Left ventricle myocardium inferior (tissue), 1 donor: ENCODE measurements around the gene APBA1. TPM values are rescaled to one million over a fixed set of nuclear protein-coding genes. Genes with fewer than 3 reads are reported as not detected.

Experiments used
- DNase-seq: peaks from one replicate; pipeline ENCODE4 v3.0.0-alpha.2; 2020
- H3K27ac ChIP-seq: fragments of 200-600 bp; replicated peaks from 2 replicates; pipeline ENCODE4 v1.8.0; 2021
- H3K27me3 ChIP-seq: fragments of 200-600 bp; 2 replicates; pipeline ENCODE4 v1.8.0; 2021; ENCODE audit warnings: low read depth
- H3K36me3 ChIP-seq: fragments of 200-600 bp; 2 replicates; pipeline ENCODE4 v1.8.0; 2021
- H3K4me1 ChIP-seq: fragments of 200-600 bp; 2 replicates; pipeline ENCODE4 v1.8.0; 2021
- H3K4me3 ChIP-seq: fragments of 200-600 bp; 2 replicates; pipeline ENCODE4 v1.8.0; 2021; ENCODE audit warnings: mild to moderate bottlenecking, moderate library complexity
- H3K9me3 ChIP-seq: fragments of 200-600 bp; replicated peaks from 2 replicates; pipeline ENCODE4 v1.8.0; 2021
- CTCF ChIP-seq: fragments of 200-600 bp; IDR thresholded peaks from 2 replicates; pipeline ENCODE4 v1.8.0; 2021; ENCODE audit warnings: antibody characterized with exemption, mild to moderate bottlenecking, borderline replicate concordance
- intact Hi-C: fragments of 100-400 bp; cut with micrococcal nuclease; formaldehyde crosslinking; loops from one replicate; pipeline ENCODE4 v1.11.0; 2022
- total RNA-seq: library from RNA; stranded (reverse); fragmentation: NEBNext Ultra II Directional; extraction: Animal tissue kit (Norgen Biotek cat#: 25700); gene quantifications from one replicate; pipeline ENCODE4 v1.2.1, GENCODE V29; 2021
- donor health status: DM: no; HTN: yes; CAD: no; lungs with severe emphysema.

The APBA1 gene
- total RNA-seq, 1 donor from 2014 or later: 3.0 TPM

DNA sequence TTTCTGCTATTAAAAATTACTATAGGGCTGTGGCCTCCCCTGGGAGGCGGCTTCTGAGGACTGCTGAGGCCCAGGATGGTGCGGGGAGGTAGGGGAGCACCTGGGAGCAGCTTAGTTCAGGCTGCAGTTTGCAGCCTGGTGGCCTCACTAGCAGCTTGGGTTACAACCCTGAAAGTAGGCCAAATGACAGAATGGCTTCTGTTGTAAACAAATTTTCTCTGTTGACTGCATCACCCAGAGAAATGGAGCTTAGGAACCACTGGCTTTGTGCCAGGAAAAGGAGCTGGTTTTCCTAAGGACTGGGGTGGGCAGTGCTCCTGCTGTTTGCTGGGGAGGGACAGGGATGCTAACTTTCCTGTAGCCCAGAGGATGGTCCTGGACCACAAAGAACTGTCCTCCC, 216.9 kb downstream of the APBA1 start:
- no peak for DNase-seq
- no peaks in the 10 kb centered on the region for H3K4me1 ChIP-seq
- no peak overlapping the region for H3K27ac ChIP-seq
- H3K9me3 ChIP-seq: no peaks in the 10 kb centered on the region
- no peaks in the 10 kb centered on the region for H3K27me3 ChIP-seq
- intact Hi-C loops: no loop called here
- H3K36me3 ChIP-seq: peaks cover 25% of the 10 kb centered on the region
- no peak overlapping the region for H3K4me3 ChIP-seq
- TF ChIP-seq CTCF: no peak

DNA sequence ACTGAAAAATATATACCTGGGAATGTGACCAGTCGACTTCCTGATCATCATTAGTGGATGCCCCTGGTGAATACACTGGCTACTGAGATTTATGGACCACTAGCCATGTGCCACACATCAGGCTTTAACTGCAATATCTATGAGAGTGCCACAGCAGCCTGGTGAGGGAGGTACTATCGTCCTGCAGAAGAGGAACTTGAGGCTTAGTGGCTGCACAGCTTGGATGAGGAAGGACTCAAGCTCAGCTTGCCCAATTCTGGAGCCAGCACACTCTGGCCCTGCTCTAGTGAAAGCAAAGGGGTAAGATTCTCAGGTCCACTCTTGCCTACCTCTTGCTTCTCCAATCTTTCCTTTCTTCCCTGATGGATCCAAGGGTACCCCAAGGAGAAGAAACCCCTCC, 217.8 kb downstream of the APBA1 start:
- H3K4me3 ChIP-seq: no peak overlapping the region
- intact Hi-C loops: no loop called here
- H3K4me1 ChIP-seq: no peaks in the 10 kb centered on the region
- H3K27ac ChIP-seq: no peak overlapping the region
- H3K27me3 ChIP-seq: no peaks in the 10 kb centered on the region
- TF ChIP-seq CTCF: no peak
- H3K9me3 ChIP-seq: no peaks in the 10 kb centered on the region
- peaks cover 26% of the 10 kb centered on the region for H3K36me3 ChIP-seq
- no peak for DNase-seq

GRCh38 chr9:69453746-69454145, 218.4 kb downstream of the APBA1 start:
- no peaks in the 10 kb centered on the region for H3K27me3 ChIP-seq
- peaks cover 31% of the 10 kb centered on the region for H3K36me3 ChIP-seq
- H3K4me1 ChIP-seq: no peaks in the 10 kb centered on the region
- no peak overlapping the region for H3K27ac ChIP-seq
- no peaks in the 10 kb centered on the region for H3K9me3 ChIP-seq
- no peak overlapping the region for H3K4me3 ChIP-seq
- no peak for TF ChIP-seq CTCF
- intact Hi-C loops: no loop called here
- DNase-seq: no peak

DNA sequence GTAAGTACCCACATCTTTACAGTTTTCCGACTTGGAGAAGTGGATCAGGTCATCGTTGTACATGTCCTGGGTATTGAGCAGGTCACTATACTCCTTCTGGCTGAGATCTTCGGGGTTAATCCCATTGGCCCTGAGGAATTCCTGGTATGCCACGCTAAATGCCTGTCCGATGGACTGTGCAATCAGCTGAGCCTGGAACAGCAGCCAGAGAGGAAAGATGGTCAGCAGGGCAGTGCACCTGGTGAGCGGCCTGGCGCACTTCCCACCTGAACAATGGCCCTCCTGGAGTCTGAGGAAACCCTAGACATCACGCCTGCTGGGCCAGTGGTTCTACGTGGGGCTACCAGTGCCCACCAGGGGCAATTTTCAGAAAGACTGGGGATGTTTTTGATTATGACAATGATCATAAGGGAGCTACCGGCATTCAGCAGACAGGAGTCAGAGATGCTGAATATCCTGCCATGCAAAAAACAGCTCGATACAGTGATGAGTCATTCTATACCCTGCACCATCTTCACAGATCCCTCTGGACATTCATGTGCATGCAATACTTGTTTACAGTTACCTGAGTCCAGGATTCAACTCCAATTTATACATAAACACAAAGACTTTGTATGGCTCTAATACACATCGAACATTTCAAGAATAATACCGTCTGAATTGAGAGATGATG, 219.9 kb downstream of the APBA1 start:
- no peaks in the 10 kb centered on the region for H3K4me1 ChIP-seq
- H3K4me3 ChIP-seq: no peak overlapping the region
- intact Hi-C loops: no loop called here
- TF ChIP-seq CTCF: no peak
- H3K27ac ChIP-seq: no peak overlapping the region
- no peaks in the 10 kb centered on the region for H3K9me3 ChIP-seq
- no peaks in the 10 kb centered on the region for H3K27me3 ChIP-seq
- no peak for DNase-seq
- peaks cover 33% of the 10 kb centered on the region for H3K36me3 ChIP-seq

GRCh38 chr9:69446496-69446895, 225.7 kb downstream of the APBA1 start:
- Histone ChIP-seq H3K27me3 (no peaks in the 10 kb centered on the region), H3K9me3 (no peaks in the 10 kb centered on the region), H3K27ac (no peak overlapping the region), H3K4me1 (peaks cover 11% of the 10 kb centered on the region), H3K36me3 (peaks cover 14% of the 10 kb centered on the region), H3K4me3 (no peak overlapping the region)
- intact Hi-C loops: no loop called here
- no peak for TF ChIP-seq CTCF
- DNase-seq: no peak

- Histone ChIP-seq H3K4me3 (no peak overlapping the region), H3K9me3 (no peaks in the 10 kb centered on the region), H3K27me3 (no peaks in the 10 kb centered on the region), H3K36me3 (peaks cover 22% of the 10 kb centered on the region), H3K27ac (no peak overlapping the region), H3K4me1 (peaks cover 11% of the 10 kb centered on the region)
- intact Hi-C loops: no loop called here
- no peak for DNase-seq
- no peak for TF ChIP-seq CTCF
Observed at GRCh38 chr9:69445251-69445650, 226.9 kb downstream of the APBA1 start.
